H9 (cell line): ENCODE data around the gene TENM4. TPM values are rescaled to one million over a fixed set of nuclear protein-coding genes. Genes with fewer than 3 reads are reported as not detected.
A peak's percentile ranks its signal among the peaks of the same experiment; 100 is the strongest.

Experiments used
- DNase-seq: peaks from one replicate; pipeline ENCODE4 v3.0.0-alpha.2; 2017
- H2AFZ ChIP-seq: one replicate; pipeline ENCODE4 v1.6.1; 2013; ENCODE audit warnings: mild to moderate bottlenecking, low read length, control low read depth, moderate library complexity
- H2AK5ac ChIP-seq: 2 replicates; pipeline ENCODE4 v1.6.1; 2013; ENCODE audit warnings: low read length, control low read depth, mixed read lengths; ENCODE audit not compliant: insufficient read length
- H2BK120ac ChIP-seq: one replicate; pipeline ENCODE4 v1.6.1; 2013; ENCODE audit warnings: low read depth, mild to moderate bottlenecking, low read length, control low read depth, inconsistent platforms; ENCODE audit not compliant: poor library complexity, severe bottlenecking
- H2BK12ac ChIP-seq: 2 replicates; pipeline ENCODE4 v1.6.1; 2013; ENCODE audit warnings: low read length, control low read depth, mixed read lengths, low read depth; ENCODE audit not compliant: insufficient read length
- H2BK15ac ChIP-seq: 2 replicates; pipeline ENCODE4 v1.6.1; 2013; ENCODE audit warnings: low read depth, low read length, control low read depth
- H2BK20ac ChIP-seq: one replicate; pipeline ENCODE4 v1.6.1; 2013; ENCODE audit warnings: low read depth, mild to moderate bottlenecking, low read length, control low read depth, inconsistent platforms; ENCODE audit not compliant: poor library complexity, severe bottlenecking
- H2BK5ac ChIP-seq: 2 replicates; pipeline ENCODE4 v1.6.1; 2013; ENCODE audit warnings: low read length, control low read depth, mixed read lengths; ENCODE audit not compliant: insufficient read length
- H3K14ac ChIP-seq: 2 replicates; pipeline ENCODE4 v1.6.1; 2013; ENCODE audit warnings: low read length, control low read depth; ENCODE audit not compliant: insufficient read depth
- H3K18ac ChIP-seq: 2 replicates; pipeline ENCODE4 v1.6.1; 2013; ENCODE audit warnings: low read depth, mild to moderate bottlenecking, mixed read lengths, low read length, control low read depth; ENCODE audit not compliant: insufficient read length
- H3K23ac ChIP-seq: 2 replicates; pipeline ENCODE4 v1.6.1; 2013; ENCODE audit warnings: low read length, control low read depth, mixed read lengths, low read depth; ENCODE audit not compliant: insufficient read length
- H3K23me2 ChIP-seq: 2 replicates; pipeline ENCODE4 v1.6.1; 2013; ENCODE audit warnings: low read depth, mild to moderate bottlenecking, mixed read lengths, low read length, control low read depth; ENCODE audit not compliant: insufficient read length, poor library complexity, severe bottlenecking
- H3K27ac ChIP-seq: 2 replicates; pipeline ENCODE4 v1.5.1; 2013; ENCODE audit warnings: low read length, control low read depth, mixed read lengths, low read depth; ENCODE audit not compliant: insufficient read length
- H3K27me3 ChIP-seq: 2 replicates; pipeline ENCODE4 v1.6.1; 2013; ENCODE audit warnings: low read length, control low read depth, inconsistent platforms; ENCODE audit not compliant: insufficient read depth
- H3K4ac ChIP-seq: 2 replicates; pipeline ENCODE4 v1.6.1; 2013; ENCODE audit warnings: low read depth, mild to moderate bottlenecking, control low read depth, inconsistent platforms, low read length, moderate library complexity
- H3K4me1 ChIP-seq: 2 replicates; pipeline ENCODE4 v1.6.1; 2013; ENCODE audit warnings: low read length, control low read depth, inconsistent platforms; ENCODE audit not compliant: insufficient read depth
- H3K4me2 ChIP-seq: 2 replicates; pipeline ENCODE4 v1.6.1; 2013; ENCODE audit warnings: low read length, control low read depth, mixed read lengths; ENCODE audit not compliant: insufficient read length, insufficient read depth
- H3K56ac ChIP-seq: 2 replicates; pipeline ENCODE4 v1.6.1; 2013; ENCODE audit warnings: low read depth, mild to moderate bottlenecking, mixed read lengths, low read length, control low read depth; ENCODE audit not compliant: insufficient read length
- H3K79me1 ChIP-seq: 2 replicates; pipeline ENCODE4 v1.6.1; 2013; ENCODE audit warnings: low read depth, mild to moderate bottlenecking, moderate library complexity, low read length, control low read depth, inconsistent platforms; ENCODE audit not compliant: insufficient read depth, poor library complexity, severe bottlenecking
- H3K79me2 ChIP-seq: 2 replicates; pipeline ENCODE4 v1.6.1; 2013; ENCODE audit warnings: low read length, control low read depth, inconsistent platforms; ENCODE audit not compliant: insufficient read depth
- H3K9ac ChIP-seq: 2 replicates; pipeline ENCODE4 v1.6.1; 2013; ENCODE audit warnings: low read length, control low read depth, mixed read lengths; ENCODE audit not compliant: insufficient read length; ENCODE audit errors: extremely low read depth
- H3K9me3 ChIP-seq: one replicate; pipeline ENCODE4 v1.6.1; 2013; ENCODE audit warnings: low read depth, low read length, inconsistent platforms; ENCODE audit not compliant: control insufficient read depth
- H3T11ph ChIP-seq: one replicate; pipeline ENCODE4 v1.6.1; 2013; ENCODE audit warnings: mild to moderate bottlenecking, low read length, control low read depth, inconsistent platforms
- H4K20me1 ChIP-seq: one replicate; pipeline ENCODE4 v1.6.1; 2013; ENCODE audit not compliant: control insufficient read depth, insufficient read length, insufficient read depth
- H4K5ac ChIP-seq: 2 replicates; pipeline ENCODE4 v1.6.1; 2013; ENCODE audit warnings: low read depth, mild to moderate bottlenecking, mixed read lengths, low read length, control low read depth; ENCODE audit not compliant: insufficient read length
- H4K8ac ChIP-seq: replicated peaks from 2 replicates; pipeline ENCODE4 v1.6.1; 2013; ENCODE audit warnings: low read length, control low read depth, mixed read lengths, low read depth; ENCODE audit not compliant: insufficient read length
- H4K91ac ChIP-seq: 2 replicates; pipeline ENCODE4 v1.6.1; 2013; ENCODE audit warnings: low read depth, mild to moderate bottlenecking, moderate library complexity, mixed read lengths, low read length, control low read depth; ENCODE audit not compliant: insufficient read length
- H3K27ac Mint-ChIP-seq, 3 experiments: 2 replicates in 2 of 3; 3 replicates in 1 of 3; pipeline ENCODE4 v1.8.0; 2020 to 2021; ENCODE audit warnings: mixed read lengths in 3 of 3, mild to moderate bottlenecking in 1 of 3, moderate library complexity in 1 of 3
- H3K27me3 Mint-ChIP-seq: 2 replicates; pipeline ENCODE4 v1.8.0; 2021; ENCODE audit warnings: low read depth, mild to moderate bottlenecking, moderate library complexity, mixed read lengths
- H3K36me3 Mint-ChIP-seq, 3 experiments: 2 replicates in 2 of 3; 3 replicates in 1 of 3; pipeline ENCODE4 v1.8.0; 2020 to 2021; ENCODE audit warnings: low read depth in 3 of 3, mixed read lengths in 3 of 3; ENCODE audit not compliant: insufficient read depth in 1 of 3
- H3K4me1 Mint-ChIP-seq, 2 experiments: 2 replicates each; pipeline ENCODE4 v1.8.0; 2020; ENCODE audit warnings: mixed read lengths in 2 of 2
- H3K4me3 Mint-ChIP-seq, 2 experiments: 2 replicates in 1 of 2; 3 replicates in 1 of 2; pipeline ENCODE4 v1.8.0; 2020 to 2021; ENCODE audit warnings: mild to moderate bottlenecking in 2 of 2, mixed read lengths in 2 of 2, moderate library complexity in 1 of 2
- H3K9me3 Mint-ChIP-seq, 2 experiments: 2 replicates in 1 of 2; 3 replicates in 1 of 2; pipeline ENCODE4 v1.8.0; 2020; ENCODE audit warnings: mild to moderate bottlenecking in 2 of 2, mixed read lengths in 2 of 2, moderate library complexity in 1 of 2
- CTCF ChIP-seq: fragments of 200-600 bp; sonication (generic); conservative IDR thresholded peaks from 3 replicates; pipeline ENCODE4 v1.8.0; 2021; ENCODE audit warnings: antibody characterized with exemption, mild to moderate bottlenecking
- WGBS: extraction: QIAGEN DNeasy Blood & Tissue Kit; methylation state at CpG from one replicate; pipeline ENCODE4 v1.1.7; 2013; ENCODE audit warnings: missing lambda C conversion rate, low lambda C conversion rate, mixed read lengths; ENCODE audit not compliant: insufficient read length; ENCODE audit errors: extremely low coverage; 5-methylcytosine and 5-hydroxymethylcytosine counted together
- total RNA-seq: library from RNA; stranded (reverse); gene quantifications from 2 replicates; pipeline ENCODE4 v1.2.1, GENCODE V29; 2021

The TENM4 gene
- total RNA-seq, 1 experiment from 2014 or later: 4.6 TPM

- Histone ChIP-seq H3K9me3 (no peaks in the 10 kb centered on the region), H3K79me2 (no peaks in the 10 kb centered on the region), H4K8ac (no peak overlapping the region), H3K27me3 (no peaks in the 10 kb centered on the region), H4K20me1 (no peaks in the 10 kb centered on the region), H3K18ac (no peak overlapping the region), H3K23ac (no peak overlapping the region), H4K91ac (no peak overlapping the region), H3K4me1 (no peaks in the 10 kb centered on the region), H3K9ac (no peak overlapping the region), H3K4me2 (no peak overlapping the region), H3T11ph (no peak overlapping the region), H3K4ac (no peak overlapping the region), H2BK20ac (no peak overlapping the region), H2AFZ (no peak overlapping the region), H2BK120ac (no peak overlapping the region), H2BK15ac (no peak overlapping the region), H2AK5ac (no peak overlapping the region), H3K79me1 (no peaks in the 10 kb centered on the region), H2BK12ac (no peak overlapping the region), H2BK5ac (no peak overlapping the region), H3K27ac (no peak overlapping the region), H3K23me2 (no peaks in the 10 kb centered on the region), H4K5ac (no peak overlapping the region), H3K56ac (no peak overlapping the region), H3K14ac (no peak overlapping the region)
- DNase-seq: no peak
- H3K27me3 Mint-ChIP-seq: peaks cover 2% of the 10 kb centered on the region; the same call in 1 of the 2 replicates
- TF ChIP-seq CTCF: peak; percentile 48
- no peaks in the 10 kb centered on the region for H3K36me3 Mint-ChIP-seq
- no peaks in the 10 kb centered on the region for H3K9me3 Mint-ChIP-seq
- H3K4me1 Mint-ChIP-seq: peaks cover 0 to 7% of the 10 kb centered on the region in 2 experiments; a peak in 3 of 4 replicates
- no peak overlapping the region for H3K4me3 Mint-ChIP-seq
- WGBS: no CpG with 5 or more reads among the region's 5 CpGs
- no peak overlapping the region for H3K27ac Mint-ChIP-seq
These were observed 599.3 kb downstream of the TENM4 start for GRCh38 chr11:78841456-78842060.
